OCI-LY3 (cell line): Measurements from ENCODE around the gene RIOX2.

Source experiments
- EZH2phosphoT487 ChIP-seq: fragments of 200-600 bp; shearing (Covaris generic); IDR thresholded peaks from 2 replicates; pipeline ENCODE4 v1.6.1; 2018; ENCODE audit warnings: antibody characterized with exemption, mixed run types, low read depth
- TF ChIP-seq, protein P1 (sequence below): fragments of 200-600, 300-600 bp; sonication (generic); IDR thresholded peaks from 2 replicates; pipeline ENCODE4 v1.5.1; 2014; ENCODE audit warnings: antibody characterized with exemption, low read length, low read depth

GRCh38 chr3:97939401-97939800 is 32.8 kb downstream of the RIOX2 start:
- TF ChIP-seq, protein P1, sequence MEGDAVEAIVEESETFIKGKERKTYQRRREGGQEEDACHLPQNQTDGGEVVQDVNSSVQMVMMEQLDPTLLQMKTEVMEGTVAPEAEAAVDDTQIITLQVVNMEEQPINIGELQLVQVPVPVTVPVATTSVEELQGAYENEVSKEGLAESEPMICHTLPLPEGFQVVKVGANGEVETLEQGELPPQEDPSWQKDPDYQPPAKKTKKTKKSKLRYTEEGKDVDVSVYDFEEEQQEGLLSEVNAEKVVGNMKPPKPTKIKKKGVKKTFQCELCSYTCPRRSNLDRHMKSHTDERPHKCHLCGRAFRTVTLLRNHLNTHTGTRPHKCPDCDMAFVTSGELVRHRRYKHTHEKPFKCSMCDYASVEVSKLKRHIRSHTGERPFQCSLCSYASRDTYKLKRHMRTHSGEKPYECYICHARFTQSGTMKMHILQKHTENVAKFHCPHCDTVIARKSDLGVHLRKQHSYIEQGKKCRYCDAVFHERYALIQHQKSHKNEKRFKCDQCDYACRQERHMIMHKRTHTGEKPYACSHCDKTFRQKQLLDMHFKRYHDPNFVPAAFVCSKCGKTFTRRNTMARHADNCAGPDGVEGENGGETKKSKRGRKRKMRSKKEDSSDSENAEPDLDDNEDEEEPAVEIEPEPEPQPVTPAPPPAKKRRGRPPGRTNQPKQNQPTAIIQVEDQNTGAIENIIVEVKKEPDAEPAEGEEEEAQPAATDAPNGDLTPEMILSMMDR = no peak
- no peak for TF ChIP-seq EZH2phosphoT487
